RWPE2 (cell line): ENCODE results near the gene SCFD2.
"Not testable (repeated sequence)": the region's sequence is repeated elsewhere in the genome, so short reads cannot be mapped to it uniquely, and the experiment has no call there.

Experiments
- ATAC-seq: fragments of 200-7000 bp; cut with Tn5 transposase; 3 replicates; pipeline ENCODE4 v1.9.1; 2021; ENCODE audit warnings: low read depth
- DNase-seq: peaks from one replicate; pipeline ENCODE4 v3.0.0-alpha.2; 2020; ENCODE audit warnings: low spot score
- H3K27ac ChIP-seq: fragments of 450-650 bp; 2 replicates; pipeline ENCODE4 v1.5.1; 2017; ENCODE audit warnings: mild to moderate bottlenecking; ENCODE audit not compliant: poor library complexity, severe bottlenecking
- H3K27me3 ChIP-seq: fragments of 250-450 bp; sonication (Bioruptor Pico); 2 replicates; pipeline ENCODE4 v1.5.1; 2021; ENCODE audit warnings: mild to moderate bottlenecking, moderate library complexity; ENCODE audit not compliant: insufficient read depth, poor library complexity, severe bottlenecking
- H3K36me3 ChIP-seq: fragments of 250-450 bp; sonication (Bioruptor Pico); 2 replicates; pipeline ENCODE4 v1.5.1; 2020; ENCODE audit warnings: low read depth, mild to moderate bottlenecking, moderate library complexity
- H3K4me1 ChIP-seq: fragments of 250-450 bp; sonication (Bioruptor Pico); 2 replicates; pipeline ENCODE4 v1.5.1; 2021; ENCODE audit warnings: mild to moderate bottlenecking, moderate library complexity; ENCODE audit not compliant: insufficient read depth, poor library complexity, severe bottlenecking
- H3K4me3 ChIP-seq: fragments of 250-450 bp; sonication (Bioruptor Pico); 2 replicates; pipeline ENCODE4 v1.5.1; 2021; ENCODE audit warnings: mild to moderate bottlenecking, moderate library complexity; ENCODE audit not compliant: severe bottlenecking
- H3K9me3 ChIP-seq: fragments of 250-450 bp; sonication (Bioruptor Pico); 2 replicates; pipeline ENCODE4 v1.5.1; 2021; ENCODE audit warnings: mild to moderate bottlenecking, moderate library complexity; ENCODE audit not compliant: severe bottlenecking
- CTCF ChIP-seq: fragments of 450-650 bp; IDR thresholded peaks from one replicate; pipeline ENCODE4 v1.5.1; 2017; ENCODE audit warnings: mild to moderate bottlenecking, moderate library complexity; ENCODE audit not compliant: poor library complexity, severe bottlenecking

The SCFD2 gene

GRCh38 chr4:53221832-53222480 lies 143.9 kb downstream of the SCFD2 start:
- no peak overlapping the region for H3K27ac ChIP-seq
- no peak for TF ChIP-seq CTCF
- no peak overlapping the region for H3K4me3 ChIP-seq
- ATAC-seq (no peak), DNase-seq (no peak)
- no peaks in the 10 kb centered on the region for H3K27me3 ChIP-seq
- no peaks in the 10 kb centered on the region for H3K4me1 ChIP-seq
- H3K36me3 ChIP-seq: no peaks in the 10 kb centered on the region
- H3K9me3 ChIP-seq: no peaks in the 10 kb centered on the region

- not testable (repeated sequence) for H3K9me3 ChIP-seq, H3K4me1 ChIP-seq, H3K4me3 ChIP-seq, ATAC-seq, H3K36me3 ChIP-seq, H3K27me3 ChIP-seq, H3K27ac ChIP-seq, DNase-seq
Observed at GRCh38 chr4:53219148-53219547, 146.7 kb downstream of the SCFD2 start.

GRCh38 chr4:53208753-53209152 lies 157.1 kb downstream of the SCFD2 start:
- Histone ChIP-seq H3K27ac (no peak overlapping the region), H3K4me1 (no peaks in the 10 kb centered on the region), H3K9me3 (no peaks in the 10 kb centered on the region), H3K27me3 (no peaks in the 10 kb centered on the region), H3K36me3 (no peaks in the 10 kb centered on the region), H3K4me3 (no peak overlapping the region)
- ATAC-seq (no peak), DNase-seq (no peak)
- TF ChIP-seq CTCF: no peak

- Histone ChIP-seq H3K27ac (no peak overlapping the region), H3K4me3 (no peak overlapping the region), H3K27me3 (no peaks in the 10 kb centered on the region), H3K36me3 (no peaks in the 10 kb centered on the region), H3K9me3 (no peaks in the 10 kb centered on the region), H3K4me1 (no peaks in the 10 kb centered on the region)
- TF ChIP-seq CTCF: no peak
- ATAC-seq: no peak
- no peak for DNase-seq
Observed at GRCh38 chr4:53205970-53206369, 159.9 kb downstream of the SCFD2 start.

- Histone ChIP-seq H3K4me3 (no peak overlapping the region), H3K27ac (no peak overlapping the region), H3K4me1 (no peaks in the 10 kb centered on the region), H3K27me3 (no peaks in the 10 kb centered on the region), H3K9me3 (no peaks in the 10 kb centered on the region), H3K36me3 (no peaks in the 10 kb centered on the region)
- ATAC-seq (no peak), DNase-seq (no peak)
- no peak for TF ChIP-seq CTCF
Observed at GRCh38 chr4:53199356-53199755, 166.5 kb downstream of the SCFD2 start.
